GM10266 (cell line): ENCODE results near the gene KLC4.
"Not testable (repeated sequence)": the region's sequence is repeated elsewhere in the genome, so short reads cannot be mapped to it uniquely, and the experiment has no call there.

Experiments
- DNase-seq: peaks from one replicate; pipeline ENCODE4 v3.0.0; 2012; ENCODE audit errors: extremely low spot score
- TF ChIP-seq, protein P1 (sequence below): IDR thresholded peaks from 2 replicates; pipeline ENCODE4 v1.5.1; 2012; ENCODE audit warnings: mild to moderate bottlenecking, low read depth; ENCODE audit not compliant: control insufficient read depth, insufficient read depth; ENCODE audit errors: missing control alignments

KLC4 gene

GRCh38 chr6:43107344-43108062 lies 48.1 kb downstream of the KLC4 start:
- TF ChIP-seq, protein P1, sequence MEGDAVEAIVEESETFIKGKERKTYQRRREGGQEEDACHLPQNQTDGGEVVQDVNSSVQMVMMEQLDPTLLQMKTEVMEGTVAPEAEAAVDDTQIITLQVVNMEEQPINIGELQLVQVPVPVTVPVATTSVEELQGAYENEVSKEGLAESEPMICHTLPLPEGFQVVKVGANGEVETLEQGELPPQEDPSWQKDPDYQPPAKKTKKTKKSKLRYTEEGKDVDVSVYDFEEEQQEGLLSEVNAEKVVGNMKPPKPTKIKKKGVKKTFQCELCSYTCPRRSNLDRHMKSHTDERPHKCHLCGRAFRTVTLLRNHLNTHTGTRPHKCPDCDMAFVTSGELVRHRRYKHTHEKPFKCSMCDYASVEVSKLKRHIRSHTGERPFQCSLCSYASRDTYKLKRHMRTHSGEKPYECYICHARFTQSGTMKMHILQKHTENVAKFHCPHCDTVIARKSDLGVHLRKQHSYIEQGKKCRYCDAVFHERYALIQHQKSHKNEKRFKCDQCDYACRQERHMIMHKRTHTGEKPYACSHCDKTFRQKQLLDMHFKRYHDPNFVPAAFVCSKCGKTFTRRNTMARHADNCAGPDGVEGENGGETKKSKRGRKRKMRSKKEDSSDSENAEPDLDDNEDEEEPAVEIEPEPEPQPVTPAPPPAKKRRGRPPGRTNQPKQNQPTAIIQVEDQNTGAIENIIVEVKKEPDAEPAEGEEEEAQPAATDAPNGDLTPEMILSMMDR, result no peak
- no peak for DNase-seq

- no peak for DNase-seq
Observed at GRCh38 chr6:43113431-43114260, 54.2 kb downstream of the KLC4 start.

DNA sequence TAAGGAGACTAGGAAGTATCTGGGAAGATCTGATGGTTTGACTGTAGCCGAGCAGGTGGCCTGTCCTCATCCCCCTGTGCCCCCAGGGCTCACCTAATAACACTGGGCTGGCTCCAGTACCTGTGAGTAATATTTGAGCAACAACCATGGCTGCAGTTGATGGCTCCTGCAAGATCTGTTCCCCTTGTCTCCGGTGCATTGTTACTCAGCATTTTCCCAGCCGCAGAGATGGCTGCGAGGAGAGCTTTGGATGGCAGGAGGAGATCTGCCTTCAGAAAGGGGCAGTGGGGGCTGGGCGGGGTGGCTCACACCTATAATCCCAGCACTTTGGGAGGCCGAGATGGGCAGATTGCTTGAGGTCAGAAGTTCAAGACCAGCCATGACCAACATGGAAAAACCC lies 55.9 kb downstream of the KLC4 start:
- TF ChIP-seq, protein P1, result no peak
- DNase-seq, result no peak

More at GRCh38 chr6:43113431-43114260, 54.2 kb downstream of the KLC4 start:
- TF ChIP-seq, protein P1, result no peak

DNA sequence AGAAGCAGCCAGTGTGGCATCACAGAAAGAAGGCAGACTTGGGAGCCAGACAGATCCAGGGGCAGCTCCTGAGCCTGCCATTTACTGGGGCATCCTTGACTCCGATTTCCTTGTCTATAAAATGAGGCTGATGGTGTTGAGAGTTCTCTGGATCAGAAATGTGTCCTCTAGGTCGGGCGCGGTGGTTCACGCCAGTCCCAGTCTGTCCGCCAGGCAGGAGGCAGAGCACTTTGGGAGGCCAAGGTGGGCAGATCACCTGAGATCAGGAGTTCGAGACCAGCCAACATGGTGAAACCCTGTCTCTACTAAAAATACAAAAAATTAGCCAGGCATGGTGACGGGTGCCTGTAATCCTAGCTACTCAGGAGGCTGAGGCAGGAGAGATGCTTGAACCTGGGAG lies 58.0 kb downstream of the KLC4 start:
- not testable (repeated sequence) for DNase-seq

- no peak for DNase-seq
- TF ChIP-seq, protein P1, result no peak
Observed at GRCh38 chr6:43119482-43119881, 60.1 kb downstream of the KLC4 start.

GRCh38 chr6:43120101-43120763 lies 60.8 kb downstream of the KLC4 start:
- TF ChIP-seq, protein P1, result no peak

DNA sequence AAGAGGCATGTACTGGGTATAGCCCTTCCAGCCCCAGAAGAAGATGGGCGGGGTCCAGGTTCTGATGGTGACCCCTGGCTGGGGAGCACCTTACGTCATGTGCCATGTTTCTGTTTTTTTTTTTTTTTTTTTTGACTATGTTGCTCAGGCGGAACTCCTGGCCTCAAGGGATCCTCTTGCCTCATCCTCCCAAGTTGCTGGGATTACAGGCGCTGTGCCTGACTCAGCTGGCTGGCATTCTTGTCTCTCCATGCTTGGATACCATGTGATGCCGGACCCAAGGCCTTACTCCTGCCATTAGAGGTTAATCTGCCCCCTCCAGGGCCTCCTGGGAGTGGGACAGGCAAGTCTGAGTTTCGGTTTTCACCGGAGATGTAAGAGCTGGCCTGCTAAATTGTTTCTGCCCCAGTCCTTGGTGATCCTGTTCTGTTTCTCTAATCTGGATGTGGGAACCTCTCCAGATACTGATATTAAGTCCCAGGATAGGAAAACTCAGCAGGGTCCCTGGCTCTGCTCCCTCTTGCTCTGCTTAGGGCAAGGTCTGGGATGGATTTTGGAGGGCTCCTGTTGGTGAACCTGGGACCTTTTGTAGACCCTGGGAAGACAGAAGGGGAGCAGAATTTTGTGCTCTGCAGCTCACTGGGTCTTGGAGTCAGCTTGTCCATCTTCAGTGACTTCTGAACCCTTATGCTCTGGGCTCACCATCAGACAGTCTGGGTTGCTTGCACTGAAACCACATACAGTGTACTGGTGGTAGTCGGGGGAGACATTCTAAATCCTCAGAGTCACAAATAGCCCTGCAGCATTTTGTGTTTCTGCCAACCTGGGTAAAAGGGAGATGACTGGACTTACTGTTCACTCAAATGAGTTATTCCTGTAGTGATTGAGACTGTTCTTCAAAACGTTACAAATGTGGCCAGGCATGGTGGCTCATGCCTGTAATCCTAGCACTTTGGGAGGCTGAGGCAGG lies 61.8 kb downstream of the KLC4 start:
- TF ChIP-seq, protein P1, result no peak

More at GRCh38 chr6:43120101-43120763, 60.8 kb downstream of the KLC4 start:
- DNase-seq, result no peak

More for the DNA sequence above, 61.8 kb downstream of the KLC4 start:
- no peak for DNase-seq
